Keratinocyte (primary cell): Measurements from ENCODE around the gene LENG8. TPM values are rescaled to one million over a fixed set of nuclear protein-coding genes. Genes with fewer than 3 reads are reported as not detected.

Source experiments
- DNase-seq: peaks from one replicate; pipeline ENCODE4 v3.0.0-alpha.2; 2011; ENCODE audit warnings: low read depth, missing footprints, low spot score
- FAIRE-seq: peaks from 2 replicates; lab custom pipeline; 2011; peaks lifted over from hg19 to GRCh38; lab: Jason Lieb, UNC
- H2AFZ ChIP-seq: 2 replicates; pipeline ENCODE4 v1.6.0; 2012; ENCODE audit warnings: low read length, control low read depth, inconsistent platforms; ENCODE audit not compliant: control insufficient read depth
- H3K27ac ChIP-seq: 2 replicates; pipeline ENCODE4 v1.5.1; 2011; ENCODE audit warnings: low read length; ENCODE audit not compliant: control insufficient read depth, insufficient read depth
- H3K27me3 ChIP-seq: 3 replicates; pipeline ENCODE4 v1.6.0; 2011; ENCODE audit warnings: low read length; ENCODE audit not compliant: control insufficient read depth, insufficient read depth; ENCODE audit errors: extremely low read depth
- H3K36me3 ChIP-seq, 2 experiments: 2 replicates in 1 of 2; 3 replicates in 1 of 2; pipeline ENCODE4 v1.5.1; 2011; ENCODE audit warnings: low read length in 2 of 2, mild to moderate bottlenecking in 1 of 2; ENCODE audit not compliant: control insufficient read depth in 2 of 2, insufficient read depth in 2 of 2; ENCODE audit errors: extremely low read depth in 1 of 2
- H3K4me1 ChIP-seq: 3 replicates; pipeline ENCODE4 v1.5.1; 2011; ENCODE audit warnings: low read length; ENCODE audit not compliant: control insufficient read depth, insufficient read depth; ENCODE audit errors: extremely low read depth
- H3K4me2 ChIP-seq: 3 replicates; pipeline ENCODE4 v1.6.0; 2011; ENCODE audit warnings: low read depth, low read length; ENCODE audit not compliant: control insufficient read depth, insufficient read depth; ENCODE audit errors: extremely low read depth
- H3K4me3 ChIP-seq, 3 experiments: fragments of 200-600 bp in 1 of 3; sonication (generic) in 1 of 3; 2 replicates in 2 of 3; 3 replicates in 1 of 3; pipeline ENCODE4 v1.5.1; 2011 to 2016; ENCODE audit warnings: low read length in 3 of 3, mild to moderate bottlenecking in 3 of 3, control low read depth in 2 of 3, inconsistent platforms in 1 of 3, low read depth in 1 of 3, mixed read lengths in 1 of 3, mixed run types in 1 of 3, moderate library complexity in 1 of 3; ENCODE audit not compliant: control insufficient read depth in 2 of 3, insufficient read depth in 2 of 3; ENCODE audit errors: extremely low read depth in 1 of 3
- H3K79me2 ChIP-seq: 2 replicates; pipeline ENCODE4 v1.6.0; 2012; ENCODE audit warnings: low read length; ENCODE audit not compliant: control insufficient read depth, insufficient read depth
- H3K9ac ChIP-seq: 3 replicates; pipeline ENCODE4 v1.6.0; 2011; ENCODE audit warnings: low read length; ENCODE audit not compliant: control insufficient read depth, insufficient read depth; ENCODE audit errors: extremely low read depth
- H3K9me1 ChIP-seq: 3 replicates; pipeline ENCODE4 v1.6.0; 2011; ENCODE audit warnings: low read length; ENCODE audit not compliant: control insufficient read depth, insufficient read depth; ENCODE audit errors: extremely low read depth
- H3K9me3 ChIP-seq: 2 replicates; pipeline ENCODE4 v1.5.1; 2012; ENCODE audit warnings: low read depth, low read length; ENCODE audit not compliant: control insufficient read depth
- H4K20me1 ChIP-seq: 3 replicates; pipeline ENCODE4 v1.6.0; 2011; ENCODE audit warnings: low read length; ENCODE audit not compliant: control insufficient read depth, insufficient read depth; ENCODE audit errors: extremely low read depth
- CTCF ChIP-seq, 3 experiments: IDR thresholded peaks in 1 of 3; conservative IDR thresholded peaks in 1 of 3; optimal IDR thresholded peaks in 1 of 3; 2 replicates in 2 of 3; 3 replicates in 1 of 3; pipeline versions ENCODE3 to v1.5.1; 2011; ENCODE audit warnings: low read length in 3 of 3, mild to moderate bottlenecking in 3 of 3, moderate library complexity in 2 of 3, control low read depth in 1 of 3, inconsistent platforms in 1 of 3; ENCODE audit not compliant: insufficient read depth in 2 of 3; ENCODE audit errors: extremely low read depth in 1 of 3
- EZH2 ChIP-seq: IDR thresholded peaks from one replicate; pipeline ENCODE4 v1.6.1; 2012; ENCODE audit warnings: inconsistent platforms, mild to moderate bottlenecking, low read length, moderate library complexity
- dilution Hi-C: fragments of 300-500 bp; cut with MboI; formaldehyde crosslinking; loops from one replicate; pipeline ENCODE4 v1.7.0; 2020; ENCODE audit warnings: low sequenced_read_pairs; ENCODE audit not compliant: extremely low pct_ligation_motif_present
- polyA plus RNA-seq, 5 experiments: library from polyadenylated mRNA; depleted of rRNA in 3 of 5; stranded (reverse) in 3 of 5; stranded (forward) in 1 of 5; unstranded in 1 of 5; fragments of >200 nt; gene quantifications; 1 replicate in 1 of 5; 2 replicates in 3 of 5; 3 replicates in 1 of 5; pipeline versions ENCODE4 v1.2.1 to v1.2.3, GENCODE V29; 2011 to 2012; ENCODE audit warnings: missing spikeins in 2 of 5, low read depth in 1 of 5, low replicate concordance in 1 of 5

The LENG8 gene
- polyA plus RNA-seq, 1 donor (not counting 4 experiments of a cell fraction or from before 2014, with no cell fraction given): 29.4 TPM

- Histone ChIP-seq H3K4me3 (no peak overlapping the region), H3K4me1 (peaks cover 5% of the 10 kb centered on the region), H3K9me1 (no peaks in the 10 kb centered on the region), H3K9ac (no peak overlapping the region), H3K27ac (no peak overlapping the region), H3K36me3 (no peaks in the 10 kb centered on the region), H3K79me2 (no peaks in the 10 kb centered on the region), H2AFZ (no peak overlapping the region), H3K9me3 (no peaks in the 10 kb centered on the region), H3K4me2 (no peak overlapping the region), H4K20me1 (no peaks in the 10 kb centered on the region), H3K27me3 (peaks cover 23% of the 10 kb centered on the region)
- TF ChIP-seq EZH2 (no peak), CTCF (optimal IDR thresholded peaks at IDR 0.05 in 1 of 3, IDR thresholded peaks at IDR 0.05 in 1 of 3, conservative IDR thresholded peaks at IDR 0.05 in 1 of 3; ENCODE audit: extremely low read depth in 1 of 3, insufficient read depth in 2 of 3, low read length in 3 of 3) (peak in 1 of 3 experiments; percentile 1)
- DNase-seq: no peak
- dilution Hi-C loops: no loop called here
- FAIRE-seq: no peak
These were observed 22.6 kb upstream of the LENG8 start for GRCh38 chr19:54426291-54426931.

DNA sequence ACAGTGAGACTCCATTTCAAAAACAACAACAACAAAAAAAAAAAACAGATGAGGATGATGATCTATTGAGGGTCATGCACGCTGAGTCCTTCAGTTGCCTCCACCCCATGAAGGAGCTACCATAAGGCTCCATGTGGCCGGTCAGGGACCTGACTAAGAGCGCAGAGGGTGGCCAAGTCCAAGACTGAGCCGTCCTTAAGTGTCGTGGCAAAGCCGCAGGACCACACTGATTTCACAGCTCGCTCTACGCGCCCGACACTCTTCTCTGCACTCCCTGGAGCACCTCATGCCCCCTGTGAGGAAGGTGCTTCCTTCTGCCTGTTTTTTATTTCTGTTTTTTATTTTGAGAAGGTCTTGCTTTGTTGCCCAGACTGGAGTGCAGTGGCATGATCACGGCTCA lies 21.4 kb upstream of the LENG8 start:
- TF ChIP-seq CTCF (optimal IDR thresholded peaks at IDR 0.05 in 1 of 3, IDR thresholded peaks at IDR 0.05 in 1 of 3, conservative IDR thresholded peaks at IDR 0.05 in 1 of 3; ENCODE audit: extremely low read depth in 1 of 3, insufficient read depth in 2 of 3, low read length in 3 of 3) (no peak), EZH2 (no peak)
- no peak for FAIRE-seq

More for the DNA sequence above, 21.4 kb upstream of the LENG8 start:
- Histone ChIP-seq H3K4me1 (peaks cover 17% of the 10 kb centered on the region), H4K20me1 (no peaks in the 10 kb centered on the region), H3K27ac (no peak overlapping the region), H3K79me2 (no peaks in the 10 kb centered on the region), H3K27me3 (peaks cover 20% of the 10 kb centered on the region), H3K4me3 (no peak overlapping the region), H3K36me3 (no peaks in the 10 kb centered on the region), H3K9ac (no peak overlapping the region), H3K9me1 (no peaks in the 10 kb centered on the region), H2AFZ (no peak overlapping the region), H3K9me3 (no peaks in the 10 kb centered on the region), H3K4me2 (no peak overlapping the region)
- dilution Hi-C loops: no loop called here
- DNase-seq: no peak
